ENCODE data around the gene OSBPL3.
"Not testable (repeated sequence)": the region's sequence is repeated elsewhere in the genome, so short reads cannot be mapped to it uniquely, and the experiment has no call there.

Gene OSBPL3

DNA sequence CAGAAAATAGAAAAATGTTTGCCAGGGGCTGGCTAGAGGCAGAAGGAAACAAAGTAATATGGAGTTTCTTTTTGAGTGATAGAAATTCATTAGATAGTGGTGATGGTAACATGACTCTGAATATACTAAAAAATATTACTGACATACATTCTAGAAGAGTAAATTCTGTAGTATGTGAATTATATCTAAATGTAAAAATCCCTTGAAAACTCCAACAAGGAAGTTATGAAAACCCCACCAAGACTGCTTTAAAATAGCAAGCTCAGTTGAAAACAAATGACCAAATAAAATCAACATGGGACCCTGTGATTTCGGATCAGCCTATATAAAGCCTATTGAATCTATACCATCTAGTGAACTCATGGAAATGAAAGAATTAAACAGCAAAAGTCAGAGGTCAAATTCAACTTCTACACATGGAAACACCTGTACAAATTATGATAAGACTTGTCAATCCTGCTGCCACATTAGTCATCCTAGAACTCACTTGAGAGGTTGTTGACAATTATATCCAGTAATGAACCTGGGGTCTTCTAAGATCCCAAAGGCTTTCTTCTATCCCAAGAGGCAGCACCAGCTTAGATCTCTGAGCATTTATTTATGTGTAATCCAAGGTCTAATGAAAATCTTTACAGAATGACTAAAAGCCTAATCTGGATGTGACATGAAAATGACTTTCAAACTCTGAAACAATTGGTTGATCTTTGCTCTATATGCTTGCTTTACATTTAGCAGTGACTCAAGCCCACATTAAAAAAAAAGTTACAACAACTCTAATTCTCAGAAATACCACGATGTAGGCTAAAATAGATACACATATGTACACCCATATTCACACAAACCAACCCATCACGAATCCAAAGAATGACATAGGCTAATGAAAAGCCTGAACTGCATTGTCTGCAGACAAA is 59.3 kb downstream of the OSBPL3 start:
- DNase-seq (ENCODE audit: low read depth in 2 of 2), result no peak

GRCh38 chr7:24917510-24918239 is 62.3 kb downstream of the OSBPL3 start:
- no peak for DNase-seq (ENCODE audit: low read depth in 2 of 2)

- no peak for DNase-seq (ENCODE audit: low read depth in 2 of 2)
These were observed 63.4 kb downstream of the OSBPL3 start for GRCh38 chr7:24916463-24917040.

GRCh38 chr7:24914465-24914859 is 65.5 kb downstream of the OSBPL3 start:
- no peak for DNase-seq (ENCODE audit: low read depth in 2 of 2)

GRCh38 chr7:24913801-24914464 is 66.0 kb downstream of the OSBPL3 start:
- no peak for DNase-seq (ENCODE audit: low read depth in 2 of 2)

DNA sequence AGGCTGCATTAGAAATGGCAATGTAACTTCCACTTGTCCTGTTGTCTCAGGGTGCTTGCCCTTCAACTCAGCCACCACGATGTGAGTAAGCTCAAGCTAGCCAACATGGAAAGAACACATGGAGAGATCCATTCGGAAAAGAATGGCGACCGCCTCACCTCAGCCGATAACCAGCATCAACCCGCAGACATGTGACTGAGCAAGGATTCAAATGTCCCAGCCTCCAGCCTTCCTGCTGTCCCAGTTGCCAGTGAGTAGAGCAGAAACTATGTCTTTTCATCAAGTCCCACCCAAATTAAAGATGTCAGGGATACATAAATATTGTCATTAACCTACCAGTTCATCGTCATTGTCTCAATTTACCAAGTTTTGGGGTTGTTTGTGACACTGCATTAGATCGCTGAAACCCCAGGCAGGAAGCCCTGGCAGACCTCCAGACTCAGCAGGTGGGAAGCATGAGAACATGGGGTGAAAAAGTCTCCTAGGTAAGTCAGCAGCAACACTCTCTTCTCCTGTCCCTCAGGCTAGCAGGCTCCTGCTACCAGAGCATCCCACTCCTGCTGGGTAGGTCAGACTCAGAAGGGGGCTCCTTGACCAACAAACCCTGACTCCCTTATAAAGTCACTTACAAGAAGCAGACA is 67.0 kb downstream of the OSBPL3 start:
- no peak for DNase-seq (ENCODE audit: low read depth in 2 of 2)

DNA sequence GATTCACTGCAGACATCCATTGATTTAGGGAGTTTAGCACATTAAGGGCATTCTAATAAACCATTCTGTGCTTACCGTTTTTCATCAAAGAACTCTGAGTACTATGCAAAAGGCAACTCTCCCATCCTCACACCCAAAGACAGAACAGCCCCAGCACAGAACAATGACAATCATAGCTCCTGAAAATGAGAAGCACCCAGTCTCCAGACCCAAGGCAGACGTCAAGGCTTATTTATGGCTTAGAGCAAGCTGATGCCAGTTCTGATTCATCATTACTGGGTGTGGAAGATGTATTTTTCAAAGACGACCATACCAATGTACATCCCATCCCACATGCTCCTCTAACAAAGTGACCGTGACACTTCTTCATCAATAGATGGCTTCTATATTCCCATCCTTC is 67.6 kb downstream of the OSBPL3 start:
- no peak for DNase-seq (ENCODE audit: low read depth in 2 of 2)

DNA sequence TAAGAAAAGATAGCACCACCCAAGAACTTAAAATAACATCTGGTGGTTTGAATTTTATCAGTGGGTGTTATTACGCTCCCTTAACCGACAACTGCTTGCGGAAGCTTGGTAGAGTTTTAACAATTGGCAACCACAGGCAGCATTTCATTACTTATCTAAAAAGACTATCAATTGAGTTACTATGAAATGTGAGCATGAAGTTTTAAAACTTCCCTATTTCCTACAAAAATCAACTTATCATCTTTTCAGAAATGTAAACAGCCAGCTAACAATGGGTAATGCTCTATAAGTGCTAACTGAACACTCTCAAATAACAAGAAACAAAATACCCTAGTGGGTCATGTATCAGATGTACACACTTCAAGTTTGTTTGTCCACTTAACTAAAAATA is 68.8 kb downstream of the OSBPL3 start:
- DNase-seq (ENCODE audit: low read depth in 2 of 2), result no peak

DNA sequence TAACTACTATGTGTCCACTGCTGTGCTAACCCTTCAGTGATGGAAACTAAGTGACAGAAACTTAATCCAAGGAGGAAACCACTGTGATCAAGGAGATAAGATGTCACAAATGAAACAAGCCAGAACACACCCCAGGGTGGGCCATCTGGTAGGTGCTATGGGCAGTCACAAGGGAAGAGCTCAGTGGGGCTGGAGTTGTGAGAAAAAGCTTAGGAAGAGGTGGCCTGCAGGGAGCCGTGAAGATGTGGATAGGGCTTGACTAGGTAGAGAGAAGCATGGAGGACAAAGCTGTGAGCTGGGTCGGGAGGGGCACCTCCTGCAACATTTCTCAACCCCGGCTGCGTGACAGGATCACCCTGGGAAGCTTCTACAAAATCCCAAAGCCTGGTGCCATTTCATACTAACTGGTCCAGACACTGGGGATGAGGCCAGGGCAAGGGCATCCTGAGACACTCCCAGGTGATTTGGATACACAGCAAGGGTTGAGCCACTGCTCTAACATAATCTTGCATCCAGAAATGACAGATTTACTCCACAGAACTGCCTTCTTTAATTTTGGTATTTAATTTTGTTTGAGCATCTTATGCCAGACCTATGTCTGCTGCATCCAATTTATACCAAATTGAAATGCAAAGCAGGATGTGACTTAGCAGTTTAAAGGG is 69.3 kb downstream of the OSBPL3 start:
- DNase-seq (ENCODE audit: low read depth in 2 of 2), result no peak

DNA sequence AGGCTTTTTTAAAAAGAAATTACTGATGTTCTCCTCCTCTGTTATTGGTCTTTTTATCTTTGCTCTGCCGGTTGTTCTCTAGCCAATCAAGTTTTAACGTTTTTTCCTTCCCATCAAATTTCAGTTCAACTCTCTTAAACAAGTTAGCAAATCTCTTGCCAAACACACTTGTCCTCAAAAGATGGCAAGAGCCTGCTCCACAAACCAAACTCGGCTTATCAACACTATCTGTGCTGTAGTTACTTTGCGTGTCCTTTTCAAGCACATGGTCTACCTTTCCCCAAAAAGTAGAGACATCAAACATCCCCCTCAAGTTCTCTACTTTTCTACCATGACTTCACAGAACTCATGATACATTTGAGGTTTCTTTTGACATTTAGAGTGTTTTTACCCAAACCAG is 71.3 kb downstream of the OSBPL3 start:
- no peak for DNase-seq (ENCODE audit: low read depth in 2 of 2)

DNA sequence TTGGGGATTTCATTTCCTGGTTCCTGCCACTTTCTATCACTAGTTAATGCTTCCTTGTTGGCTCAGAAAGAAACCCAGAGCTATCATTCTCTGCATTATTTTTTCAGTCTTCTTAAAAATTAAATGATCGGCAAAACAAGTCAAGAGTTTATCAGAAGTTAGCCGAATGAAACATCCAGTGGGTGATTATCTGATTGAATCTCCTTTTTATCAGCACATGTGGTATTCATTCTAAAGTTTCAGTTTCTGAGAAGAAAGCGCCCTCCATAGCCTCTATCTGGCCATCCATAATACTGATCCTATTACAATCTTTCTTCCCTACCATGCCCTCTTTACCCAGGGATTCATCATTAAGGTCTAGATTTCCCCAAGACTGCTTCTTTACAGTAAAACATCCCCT is 71.8 kb downstream of the OSBPL3 start:
- no peak for DNase-seq (ENCODE audit: low read depth in 2 of 2)

- DNase-seq (ENCODE audit: low read depth in 2 of 2), result no peak
These were observed 72.6 kb downstream of the OSBPL3 start for GRCh38 chr7:24907311-24907886.

GRCh38 chr7:24905996-24906770 is 73.8 kb downstream of the OSBPL3 start:
- DNase-seq (ENCODE audit: low read depth in 2 of 2), result no peak

- DNase-seq (ENCODE audit: low read depth in 2 of 2), result not testable (repeated sequence)
These were observed 76.0 kb downstream of the OSBPL3 start for GRCh38 chr7:24903992-24904391.

DNA sequence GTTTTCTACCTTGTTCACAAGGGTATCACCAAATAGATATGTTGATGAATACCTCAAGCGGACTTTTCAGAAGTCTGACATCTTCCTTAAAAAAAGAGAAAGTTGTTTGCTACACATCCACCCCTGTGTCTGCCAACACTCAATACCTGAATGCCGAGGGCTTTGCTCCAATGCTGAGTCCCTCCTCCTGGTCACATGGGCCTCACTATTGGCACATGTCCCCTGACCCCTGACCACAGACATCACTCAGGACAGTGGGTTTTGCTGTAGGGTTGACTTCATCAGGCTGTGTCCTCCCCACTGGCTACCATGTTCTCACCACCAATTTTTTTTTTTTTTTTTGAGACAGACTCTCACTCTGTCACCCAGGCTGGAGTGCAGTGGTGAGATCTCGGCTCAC is 76.4 kb downstream of the OSBPL3 start:
- DNase-seq (ENCODE audit: low read depth in 2 of 2), result no peak

DNA sequence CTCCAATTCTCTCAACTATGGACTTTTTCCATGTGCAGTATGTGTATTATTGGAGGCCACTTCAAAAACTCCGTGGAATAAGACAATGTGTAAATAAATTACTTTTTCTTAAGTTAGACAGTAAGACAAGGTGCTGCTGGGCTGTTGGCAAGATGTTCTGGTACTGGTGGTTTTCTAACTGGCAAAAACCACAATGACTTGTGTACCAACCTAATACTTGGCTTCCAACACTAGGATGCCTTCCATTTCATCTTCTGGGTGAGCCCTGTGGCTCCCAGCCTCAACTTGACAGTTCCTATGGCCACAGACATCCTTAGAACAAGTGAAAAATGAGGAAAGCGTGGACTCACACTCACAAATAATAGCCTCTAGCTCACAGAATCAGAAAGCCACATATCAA is 77.0 kb downstream of the OSBPL3 start:
- DNase-seq (ENCODE audit: low read depth in 2 of 2), result no peak

DNA sequence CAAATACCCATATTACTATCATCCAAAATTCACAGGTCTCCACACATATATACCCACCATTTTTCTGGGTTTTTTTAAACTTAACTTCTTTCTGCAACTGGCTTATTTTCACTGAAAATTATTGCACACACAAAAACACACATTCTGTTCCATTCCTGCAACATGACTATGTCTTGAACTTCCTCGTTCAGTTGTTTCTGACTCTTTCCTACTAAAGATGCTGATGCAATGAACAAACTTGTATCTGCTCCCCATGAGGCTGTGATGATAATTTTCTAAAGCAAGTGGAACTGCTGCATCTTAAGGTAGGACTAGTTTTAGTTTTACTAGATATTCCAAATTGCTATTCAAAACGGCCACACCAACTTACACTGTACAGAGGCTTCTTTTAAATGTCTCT is 77.7 kb downstream of the OSBPL3 start:
- no peak for DNase-seq (ENCODE audit: low read depth in 2 of 2)

DNA sequence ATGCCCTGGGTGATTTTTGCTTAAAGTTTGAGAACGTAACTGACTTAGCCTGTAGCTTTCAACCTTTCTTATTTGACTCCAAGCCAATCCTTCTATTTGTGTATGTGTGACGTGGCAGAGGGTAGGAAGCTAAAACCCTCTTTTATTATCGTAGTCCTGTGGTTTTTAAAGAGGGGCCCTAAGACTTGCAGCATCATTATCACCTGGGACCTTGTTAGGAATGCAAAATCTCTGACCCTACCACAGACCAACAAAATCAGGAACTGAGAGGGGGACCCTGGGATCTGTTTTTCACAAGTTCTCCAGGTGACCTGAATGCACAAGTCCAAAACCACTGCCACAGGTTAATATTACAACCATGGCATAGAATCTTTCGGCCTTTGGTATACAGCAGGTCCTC is 80.1 kb downstream of the OSBPL3 start:
- no peak for DNase-seq (ENCODE audit: low read depth in 2 of 2)

- no peak for DNase-seq (ENCODE audit: low read depth in 2 of 2)
These were observed 80.8 kb downstream of the OSBPL3 start for GRCh38 chr7:24899161-24899560.

- no peak for DNase-seq (ENCODE audit: low read depth in 2 of 2)
These were observed 81.3 kb downstream of the OSBPL3 start for GRCh38 chr7:24898691-24899090.

Data from stimulated activated CD8-positive, alpha-beta memory T cell treated with anti-CD3 and anti-CD28 coated beads, Interleukin-2, amount 100 ng/mL, for 48 hours (primary cell).